HG03135 (cell line): ENCODE measurements around the gene PCDHGA11.
A peak's percentile ranks its signal among the peaks of the same experiment; 100 is the strongest.
"Not testable (repeated sequence)": the region's sequence is repeated elsewhere in the genome, so short reads cannot be mapped to it uniquely, and the experiment has no call there.

Experiments used
- ATAC-seq: cut with Tn5 transposase; IDR thresholded peaks from one replicate; pipeline ENCODE4 v1.9.1; 2021; ENCODE audit warnings: mild to moderate bottlenecking, moderate library complexity; ENCODE audit not compliant: unreplicated experiment

PCDHGA11 gene

GRCh38 chr5:141398608-141399007 is 22.2 kb upstream of the PCDHGA11 start:
- ATAC-seq = no peak

GRCh38 chr5:141399555-141400258 is 21.1 kb upstream of the PCDHGA11 start:
- no peak for ATAC-seq

GRCh38 chr5:141402553-141403243 is 18.2 kb upstream of the PCDHGA11 start, which contains the start of gene PCDHGA9:
Gene PCDHGA9 (plus strand): TSS chr5:141402778. CDS start chr5:141402953, 175 bp downstream.
- no peak for ATAC-seq

GRCh38 chr5:141403387-141403786 is 17.5 kb upstream of the PCDHGA11 start:
- ATAC-seq = no peak

- peak; percentile 81 for ATAC-seq
These were observed 12.9 kb upstream of the PCDHGA11 start, which contains the start of gene PCDHGB6 for GRCh38 chr5:141407790-141408505. Gene PCDHGB6 (plus strand): TSS chr5:141408021. CDS start chr5:141408203, 182 bp downstream.

GRCh38 chr5:141409598-141410306 is 11.1 kb upstream of the PCDHGA11 start:
- ATAC-seq = no peak

GRCh38 chr5:141411575-141411974 is 9.3 kb upstream of the PCDHGA11 start:
- no peak for ATAC-seq

GRCh38 chr5:141412854-141413539 is 7.9 kb upstream of the PCDHGA11 start, which contains the start of gene PCDHGA10:
Gene PCDHGA10 (plus strand): TSS chr5:141412987. CDS start chr5:141413176, 189 bp downstream.
- ATAC-seq = peak; percentile 63

GRCh38 chr5:141413540-141414069 is 7.2 kb upstream of the PCDHGA11 start:
- ATAC-seq = no peak

- not testable (repeated sequence) for ATAC-seq
These were observed 6.1 kb upstream of the PCDHGA11 start for GRCh38 chr5:141414548-141415274.

- not testable (repeated sequence) for ATAC-seq
These were observed 5.6 kb upstream of the PCDHGA11 start for GRCh38 chr5:141415275-141415618.

- peak; percentile 81 for ATAC-seq
These were observed 3.2 kb upstream of the PCDHGA11 start, which contains the start of gene PCDHGB7 for GRCh38 chr5:141417494-141418172. Gene PCDHGB7 (plus strand): TSS chr5:141417677. CDS start chr5:141417860, 183 bp downstream.

- ATAC-seq = no peak
These were observed 1.6 kb upstream of the PCDHGA11 start for GRCh38 chr5:141419074-141419880.

- no peak for ATAC-seq
These were observed 621 bp downstream of the PCDHGA11 start for GRCh38 chr5:141421489-141421855.

- ATAC-seq = no peak
These were observed 2.0 kb downstream of the PCDHGA11 start for GRCh38 chr5:141422742-141423291.

- no peak for ATAC-seq
These were observed 7.1 kb downstream of the PCDHGA11 start for GRCh38 chr5:141427783-141428426.
